NCI-H2227 treated with DMSO at 0.1 percent for 48 hours (cell line): Measurements from ENCODE around the gene LRP6.
A peak's percentile ranks its signal among the peaks of the same experiment; 100 is the strongest.

ENCODE experiments used
- DNase-seq: peaks from one replicate; lab custom pipeline; 2025; lab: John Stamatoyannopoulos, UW

Gene LRP6

DNA sequence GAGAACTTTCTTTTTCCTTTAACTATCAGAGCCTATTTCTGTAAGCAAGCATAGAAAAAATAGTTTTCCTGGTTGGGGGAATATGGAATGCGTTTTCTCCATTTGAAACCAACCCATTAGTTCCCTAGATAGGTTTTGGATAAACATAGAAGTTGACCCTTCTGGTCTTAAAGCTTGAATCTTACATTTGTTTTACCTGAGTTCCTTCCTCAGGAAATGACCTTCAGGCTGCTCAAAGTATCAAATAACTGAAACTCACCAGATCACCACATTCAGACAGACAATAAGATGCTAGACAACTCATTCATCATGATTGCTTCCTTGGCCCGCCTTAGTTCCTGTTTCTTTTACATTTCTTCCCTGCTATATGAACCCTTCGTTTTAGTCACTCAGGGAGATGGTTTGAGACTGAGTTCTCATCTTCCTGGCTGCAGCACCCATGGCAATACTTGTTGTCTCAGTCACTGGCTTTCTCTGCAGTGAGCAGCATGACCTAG, 52.2 kb downstream of the LRP6 start:
- no peak for DNase-seq

DNA sequence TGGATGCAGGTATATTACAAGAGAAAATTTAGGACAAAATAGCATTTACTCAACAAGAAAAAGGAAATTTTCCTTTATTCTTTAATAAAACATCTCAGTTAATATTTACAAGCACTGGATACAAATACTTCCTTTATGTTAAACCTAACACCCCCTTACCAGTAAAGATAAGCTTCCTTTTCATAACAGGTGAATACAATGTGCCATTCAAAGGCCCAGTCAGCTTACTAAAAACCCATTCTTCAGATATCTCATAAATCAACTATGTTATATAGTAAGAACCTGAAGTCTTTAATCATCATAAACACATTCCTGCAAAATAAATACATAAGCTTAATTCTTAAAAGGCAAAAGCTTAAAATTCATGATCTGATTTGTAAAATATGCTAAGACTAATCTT, 52.6 kb downstream of the LRP6 start:
- no peak for DNase-seq

- DNase-seq: no peak
These were observed 54.1 kb downstream of the LRP6 start for GRCh38 chr12:12212769-12213168.

GRCh38 chr12:12210983-12211382, 55.9 kb downstream of the LRP6 start:
- DNase-seq: no peak

DNA sequence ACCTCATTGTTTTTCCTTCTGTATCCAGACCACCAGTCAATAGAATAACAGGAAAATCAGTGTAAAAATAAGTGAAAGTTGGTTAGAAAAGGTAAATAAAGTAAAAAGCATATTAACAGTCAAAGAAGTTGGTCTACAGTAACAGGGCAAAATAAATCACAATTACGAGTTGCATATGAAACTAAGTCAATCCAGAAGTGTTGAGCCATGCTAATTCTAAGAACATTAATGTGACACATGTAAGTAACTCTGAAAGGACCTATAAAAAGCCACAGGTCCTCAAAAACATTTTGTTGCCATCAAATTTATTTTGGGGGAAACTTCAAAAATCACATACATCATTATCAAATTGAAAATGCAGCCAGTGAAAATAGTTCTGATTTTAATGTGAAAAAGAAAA, 56.4 kb downstream of the LRP6 start:
- no peak for DNase-seq

DNA sequence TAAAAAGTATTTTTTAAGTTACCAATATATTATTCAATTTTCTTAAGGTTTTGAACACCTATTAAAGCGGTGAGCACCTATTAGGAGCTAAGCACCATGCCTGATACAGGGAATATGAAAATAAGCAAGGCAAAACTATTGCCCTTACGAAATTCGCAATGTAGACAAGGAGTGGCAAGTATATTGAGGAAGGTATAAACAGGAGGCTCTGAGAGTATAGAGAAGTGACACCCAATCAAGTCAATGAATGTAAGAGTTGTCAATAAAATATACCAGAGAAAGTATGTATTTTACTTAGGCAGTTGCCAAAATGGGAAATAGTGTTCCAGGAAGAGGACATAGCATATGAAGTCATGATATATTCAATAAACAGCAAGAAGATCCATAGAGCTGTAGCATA, 57.2 kb downstream of the LRP6 start:
- DNase-seq: no peak

GRCh38 chr12:12209043-12209442, 57.8 kb downstream of the LRP6 start:
- no peak for DNase-seq

GRCh38 chr12:12207746-12208145, 59.1 kb downstream of the LRP6 start:
- DNase-seq: no peak

DNA sequence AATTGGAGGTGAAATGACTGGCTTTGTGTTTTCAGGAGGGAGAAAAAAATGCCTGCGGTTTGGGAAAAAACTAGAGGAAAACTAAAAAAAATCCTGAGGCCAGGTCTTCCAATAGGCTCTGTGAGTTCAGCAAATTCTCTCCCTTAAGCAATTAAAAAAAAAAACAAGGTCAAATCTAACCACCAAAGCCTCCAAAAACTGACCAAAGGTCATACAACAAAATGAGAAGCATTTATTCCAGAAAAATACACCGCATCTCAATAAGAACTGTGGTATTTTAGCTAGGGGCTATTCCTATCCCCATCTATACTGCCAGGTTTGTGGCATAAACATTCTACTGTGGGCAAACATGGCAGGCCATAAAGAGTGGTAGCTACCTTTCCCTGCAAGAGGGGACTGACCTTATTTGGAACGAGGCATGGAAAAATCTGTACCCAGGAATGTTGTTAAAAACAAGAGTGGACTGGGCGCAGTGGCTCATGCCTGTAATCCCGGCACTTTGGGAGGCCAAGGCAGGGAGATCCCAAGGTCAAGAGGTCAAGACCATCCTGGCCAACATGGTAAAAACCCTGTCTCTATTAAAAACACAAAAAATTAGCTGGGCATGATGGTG, 60.0 kb downstream of the LRP6 start:
- no peak for DNase-seq

GRCh38 chr12:12202747-12203146, 64.1 kb downstream of the LRP6 start:
- DNase-seq: no peak

- DNase-seq: no peak
These were observed 64.7 kb downstream of the LRP6 start for GRCh38 chr12:12202105-12202504.

DNA sequence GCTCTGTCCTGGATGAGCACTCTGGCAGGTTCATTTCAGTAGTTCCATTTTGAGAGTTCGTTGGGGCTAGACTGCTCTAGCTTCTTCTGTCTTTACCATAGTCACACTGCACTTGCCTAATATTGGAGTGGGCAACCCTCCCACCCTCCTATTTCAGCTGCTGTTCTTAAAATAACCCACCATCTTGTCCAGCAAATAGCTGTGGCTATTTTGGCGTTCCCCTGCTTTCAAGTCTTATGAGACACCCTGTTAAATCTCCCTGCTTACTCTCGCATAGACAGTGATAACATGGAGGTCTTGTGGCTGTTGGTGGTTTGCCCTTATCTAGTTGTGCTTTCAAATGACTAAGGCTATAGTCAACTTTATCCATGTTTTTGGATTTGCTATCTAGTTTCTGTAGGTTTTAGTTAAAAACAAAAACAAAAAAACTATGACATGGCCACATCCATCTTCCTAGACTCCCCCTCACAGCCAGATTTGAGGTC, 65.5 kb downstream of the LRP6 start:
- no peak for DNase-seq

DNA sequence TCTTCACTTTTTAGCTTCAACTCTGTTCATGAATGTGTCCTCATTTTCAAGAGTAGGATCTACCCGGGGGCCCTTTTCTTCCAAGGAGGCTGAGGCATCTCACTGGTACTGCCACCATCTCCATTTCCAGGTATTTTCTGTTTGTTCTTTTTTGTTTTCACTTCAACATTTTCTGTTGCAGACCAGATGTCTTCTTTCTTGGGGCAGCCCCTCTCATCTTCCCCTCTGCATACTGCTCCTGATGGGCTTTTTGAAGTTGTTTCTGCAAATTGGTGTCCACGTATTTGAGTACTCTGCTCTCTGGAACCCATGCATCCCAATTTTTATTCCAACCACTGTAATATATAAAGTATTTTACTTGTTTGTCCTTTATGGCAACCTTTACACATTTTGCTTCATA, 66.5 kb downstream of the LRP6 start:
- DNase-seq: no peak

- no peak for DNase-seq
These were observed 68.7 kb downstream of the LRP6 start for GRCh38 chr12:12198124-12198523.

DNA sequence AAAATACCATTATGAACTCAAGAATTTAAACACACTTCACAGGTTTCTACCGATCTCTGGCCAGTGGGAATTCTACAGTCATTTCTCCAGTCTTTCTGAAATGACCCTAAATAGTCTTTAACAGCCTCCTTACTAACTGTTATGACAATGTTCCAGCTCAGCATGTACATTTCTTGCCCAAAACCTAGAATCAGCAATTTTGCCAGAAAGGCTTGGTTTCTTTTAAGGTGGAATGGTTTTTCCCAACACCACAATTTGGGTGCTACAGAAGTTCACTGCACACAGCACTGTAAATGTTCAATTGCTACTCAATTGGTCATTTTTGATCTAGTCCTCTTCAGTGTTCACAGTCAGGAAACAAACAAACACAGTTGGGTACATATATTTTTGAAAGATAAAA, 69.7 kb downstream of the LRP6 start:
- no peak for DNase-seq

- DNase-seq: no peak
These were observed 71.3 kb downstream of the LRP6 start for GRCh38 chr12:12195516-12195915.

GRCh38 chr12:12195081-12195480, 71.8 kb downstream of the LRP6 start:
- no peak for DNase-seq

DNA sequence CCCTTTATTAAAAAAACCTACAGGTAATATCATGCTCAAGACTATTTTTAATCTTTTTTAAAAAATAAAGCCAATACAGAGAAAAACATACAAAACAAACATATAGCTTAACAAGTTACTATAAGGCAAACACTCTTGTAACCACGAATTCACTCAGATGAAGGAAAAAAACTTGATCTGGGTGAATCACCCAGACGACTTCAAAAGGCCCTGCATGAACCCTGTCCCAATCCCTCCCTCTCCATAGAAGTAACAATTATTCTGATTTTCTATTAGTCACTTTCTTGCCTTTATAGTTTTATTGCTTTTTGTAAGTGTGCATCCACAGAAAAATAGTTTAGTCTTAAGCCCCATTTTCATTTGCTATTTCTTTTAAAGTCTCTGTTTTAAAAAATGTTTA, 72.6 kb downstream of the LRP6 start:
- no peak for DNase-seq

GRCh38 chr12:12191008-12191407, 75.8 kb downstream of the LRP6 start:
- DNase-seq: peak; percentile 51

- DNase-seq: no peak
These were observed 76.6 kb downstream of the LRP6 start for GRCh38 chr12:12190087-12190809.

- DNase-seq: no peak
These were observed 81.4 kb downstream of the LRP6 start for GRCh38 chr12:12185414-12185813.

- no peak for DNase-seq
These were observed 84.0 kb downstream of the LRP6 start for GRCh38 chr12:12182703-12183365.

DNA sequence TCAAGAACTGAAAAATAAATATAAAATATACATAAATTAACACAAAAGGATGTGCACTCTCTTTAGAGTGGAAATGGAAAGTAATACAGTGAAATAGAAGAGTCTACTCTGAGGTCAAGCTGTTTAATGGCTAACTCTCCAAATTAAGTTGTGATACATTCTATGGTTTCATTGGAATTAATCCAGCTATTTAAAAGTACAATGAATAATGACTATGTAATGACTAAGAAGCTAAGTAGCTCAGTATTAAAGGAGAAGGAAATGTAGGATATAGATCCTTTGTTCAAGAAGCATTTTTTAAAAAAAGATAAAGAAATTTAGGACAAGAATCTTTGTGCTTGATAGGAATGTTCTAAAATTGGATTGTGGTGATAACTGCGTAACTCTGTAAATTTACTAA, 85.3 kb downstream of the LRP6 start:
- no peak for DNase-seq
